Measurements from ENCODE around the gene PUSL1. TPM values are rescaled to one million over a fixed set of nuclear protein-coding genes. Genes with fewer than 3 reads are reported as not detected.

PUSL1 gene
- total and polyA plus RNA-seq, 2 of the 13 experiments (the other 11 are each of a cell fraction or from before 2014, with no cell fraction given), result 8.3 to 22.2 TPM

DNA sequence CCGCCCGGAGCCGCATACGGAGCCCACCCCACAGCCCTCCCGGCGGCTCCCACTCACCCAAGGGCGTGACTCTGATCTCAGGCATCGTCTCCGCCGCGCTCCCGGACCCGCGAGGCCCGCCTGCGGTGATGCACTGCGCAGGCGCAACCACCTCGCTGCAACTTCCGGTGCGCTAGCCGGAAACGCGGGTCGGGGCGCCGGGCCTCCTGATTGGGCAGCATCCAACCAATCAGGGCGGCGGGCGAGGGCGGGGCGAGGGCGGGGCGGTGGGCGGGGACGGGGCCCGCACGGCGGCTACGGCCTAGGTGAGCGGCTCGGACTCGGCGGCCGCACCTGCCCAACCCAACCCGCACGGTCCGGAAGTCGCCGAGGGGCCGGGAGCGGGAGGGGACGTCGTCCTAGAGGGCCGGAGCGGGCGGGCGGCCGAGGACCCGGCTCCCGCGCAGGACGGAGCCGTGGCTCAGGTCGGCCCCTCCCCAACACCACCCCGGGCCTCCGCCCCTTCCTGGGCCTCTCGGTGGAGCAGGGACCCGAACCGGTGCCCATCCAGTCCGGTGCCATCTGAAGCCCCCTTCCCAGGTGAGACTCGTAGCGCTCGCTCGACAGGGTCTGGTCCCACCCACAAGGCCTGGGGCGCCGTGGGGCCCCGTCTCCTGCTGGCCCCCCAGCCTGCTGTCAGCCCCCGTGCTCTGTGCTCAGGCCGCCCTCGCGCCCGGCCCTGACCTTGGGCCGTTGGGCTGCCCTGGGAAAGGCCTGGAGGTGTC is 16.3 kb downstream of the PUSL1 start, which contains the start of the genes CPTP and INTS11 (continued):
- 0 out of 2 replicates have a peak, but pooled peaks have one; percentile 4 for TF ChIP-seq BHLHE40 (IDR thresholded peaks at IDR 0.05; ENCODE audit: low read length)
- TF ChIP-seq ZFP62 (CRISPR knock-in tag; IDR thresholded peaks at IDR 0.05), result no peak
- peak; percentile 24; the same call in 1 of the 2 replicates for TF ChIP-seq ZNF451 (CRISPR knock-in tag; IDR thresholded peaks at IDR 0.05)
- TF ChIP-seq ZNF350 (CRISPR knock-in tag; IDR thresholded peaks at IDR 0.05; ENCODE audit: borderline replicate concordance, low read depth), result no peak
- TF ChIP-seq RXRA (CRISPR knock-in tag; IDR thresholded peaks at IDR 0.05), result peak; percentile 73
- TF ChIP-seq ZNF598 (CRISPR knock-in tag; IDR thresholded peaks at IDR 0.05; ENCODE audit: borderline replicate concordance), result no peak
- no peak for TF ChIP-seq SMC3 (IDR thresholded peaks at IDR 0.05; ENCODE audit: low read length)
- TF ChIP-seq, protein P1, sequence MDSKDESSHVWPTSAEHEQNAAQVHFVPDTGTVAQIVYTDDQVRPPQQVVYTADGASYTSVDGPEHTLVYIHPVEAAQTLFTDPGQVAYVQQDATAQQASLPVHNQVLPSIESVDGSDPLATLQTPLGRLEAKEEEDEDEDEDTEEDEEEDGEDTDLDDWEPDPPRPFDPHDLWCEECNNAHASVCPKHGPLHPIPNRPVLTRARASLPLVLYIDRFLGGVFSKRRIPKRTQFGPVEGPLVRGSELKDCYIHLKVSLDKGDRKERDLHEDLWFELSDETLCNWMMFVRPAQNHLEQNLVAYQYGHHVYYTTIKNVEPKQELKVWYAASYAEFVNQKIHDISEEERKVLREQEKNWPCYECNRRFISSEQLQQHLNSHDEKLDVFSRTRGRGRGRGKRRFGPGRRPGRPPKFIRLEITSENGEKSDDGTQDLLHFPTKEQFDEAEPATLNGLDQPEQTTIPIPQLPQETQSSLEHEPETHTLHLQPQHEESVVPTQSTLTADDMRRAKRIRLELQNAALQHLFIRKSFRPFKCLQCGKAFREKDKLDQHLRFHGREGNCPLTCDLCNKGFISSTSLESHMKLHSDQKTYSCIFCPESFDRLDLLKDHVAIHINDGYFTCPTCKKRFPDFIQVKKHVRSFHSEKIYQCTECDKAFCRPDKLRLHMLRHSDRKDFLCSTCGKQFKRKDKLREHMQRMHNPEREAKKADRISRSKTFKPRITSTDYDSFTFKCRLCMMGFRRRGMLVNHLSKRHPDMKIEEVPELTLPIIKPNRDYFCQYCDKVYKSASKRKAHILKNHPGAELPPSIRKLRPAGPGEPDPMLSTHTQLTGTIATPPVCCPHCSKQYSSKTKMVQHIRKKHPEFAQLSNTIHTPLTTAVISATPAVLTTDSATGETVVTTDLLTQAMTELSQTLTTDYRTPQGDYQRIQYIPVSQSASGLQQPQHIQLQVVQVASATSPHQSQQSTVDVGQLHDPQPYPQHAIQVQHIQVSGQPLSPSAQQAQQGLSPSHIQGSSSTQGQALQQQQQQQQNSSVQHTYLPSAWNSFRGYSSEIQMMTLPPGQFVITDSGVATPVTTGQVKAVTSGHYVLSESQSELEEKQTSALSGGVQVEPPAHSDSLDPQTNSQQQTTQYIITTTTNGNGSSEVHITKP (CRISPR knock-in tag; IDR thresholded peaks at IDR 0.05; ENCODE audit: low read depth), result no peak
- TF ChIP-seq KAT7 (CRISPR knock-in tag; IDR thresholded peaks at IDR 0.05; ENCODE audit: borderline replicate concordance), result no peak
- no peak; the same call in 1 of the 2 replicates for TF ChIP-seq BORCS8-MEF2B (CRISPR knock-in tag; IDR thresholded peaks at IDR 0.05)
- no peak for TF ChIP-seq ZSCAN30 (CRISPR knock-in tag; IDR thresholded peaks at IDR 0.05)
- no peak for TF ChIP-seq ISX (CRISPR knock-in tag; conservative IDR thresholded peaks at IDR 0.05)
- peak; percentile 78; the same call in 1 of the 2 replicates for TF ChIP-seq ZNF607 (CRISPR knock-in tag; IDR thresholded peaks at IDR 0.05; ENCODE audit: borderline replicate concordance)
- TF ChIP-seq NAIF1 (CRISPR knock-in tag; IDR thresholded peaks at IDR 0.05; ENCODE audit: borderline replicate concordance), result no peak; the same call in 1 of the 2 replicates
- TF ChIP-seq SAP130 (CRISPR knock-in tag; IDR thresholded peaks at IDR 0.05; ENCODE audit: low read depth), result peak; percentile 81
- TF ChIP-seq HOXA3 (CRISPR knock-in tag; IDR thresholded peaks at IDR 0.05), result peak; percentile 45; the same call in 1 of the 2 replicates
- no peak for TF ChIP-seq SCMH1 (CRISPR knock-in tag; IDR thresholded peaks at IDR 0.05; ENCODE audit: borderline replicate concordance)
- no peak for TF ChIP-seq RFX1 (IDR thresholded peaks at IDR 0.05)
- TF ChIP-seq, protein P2, sequence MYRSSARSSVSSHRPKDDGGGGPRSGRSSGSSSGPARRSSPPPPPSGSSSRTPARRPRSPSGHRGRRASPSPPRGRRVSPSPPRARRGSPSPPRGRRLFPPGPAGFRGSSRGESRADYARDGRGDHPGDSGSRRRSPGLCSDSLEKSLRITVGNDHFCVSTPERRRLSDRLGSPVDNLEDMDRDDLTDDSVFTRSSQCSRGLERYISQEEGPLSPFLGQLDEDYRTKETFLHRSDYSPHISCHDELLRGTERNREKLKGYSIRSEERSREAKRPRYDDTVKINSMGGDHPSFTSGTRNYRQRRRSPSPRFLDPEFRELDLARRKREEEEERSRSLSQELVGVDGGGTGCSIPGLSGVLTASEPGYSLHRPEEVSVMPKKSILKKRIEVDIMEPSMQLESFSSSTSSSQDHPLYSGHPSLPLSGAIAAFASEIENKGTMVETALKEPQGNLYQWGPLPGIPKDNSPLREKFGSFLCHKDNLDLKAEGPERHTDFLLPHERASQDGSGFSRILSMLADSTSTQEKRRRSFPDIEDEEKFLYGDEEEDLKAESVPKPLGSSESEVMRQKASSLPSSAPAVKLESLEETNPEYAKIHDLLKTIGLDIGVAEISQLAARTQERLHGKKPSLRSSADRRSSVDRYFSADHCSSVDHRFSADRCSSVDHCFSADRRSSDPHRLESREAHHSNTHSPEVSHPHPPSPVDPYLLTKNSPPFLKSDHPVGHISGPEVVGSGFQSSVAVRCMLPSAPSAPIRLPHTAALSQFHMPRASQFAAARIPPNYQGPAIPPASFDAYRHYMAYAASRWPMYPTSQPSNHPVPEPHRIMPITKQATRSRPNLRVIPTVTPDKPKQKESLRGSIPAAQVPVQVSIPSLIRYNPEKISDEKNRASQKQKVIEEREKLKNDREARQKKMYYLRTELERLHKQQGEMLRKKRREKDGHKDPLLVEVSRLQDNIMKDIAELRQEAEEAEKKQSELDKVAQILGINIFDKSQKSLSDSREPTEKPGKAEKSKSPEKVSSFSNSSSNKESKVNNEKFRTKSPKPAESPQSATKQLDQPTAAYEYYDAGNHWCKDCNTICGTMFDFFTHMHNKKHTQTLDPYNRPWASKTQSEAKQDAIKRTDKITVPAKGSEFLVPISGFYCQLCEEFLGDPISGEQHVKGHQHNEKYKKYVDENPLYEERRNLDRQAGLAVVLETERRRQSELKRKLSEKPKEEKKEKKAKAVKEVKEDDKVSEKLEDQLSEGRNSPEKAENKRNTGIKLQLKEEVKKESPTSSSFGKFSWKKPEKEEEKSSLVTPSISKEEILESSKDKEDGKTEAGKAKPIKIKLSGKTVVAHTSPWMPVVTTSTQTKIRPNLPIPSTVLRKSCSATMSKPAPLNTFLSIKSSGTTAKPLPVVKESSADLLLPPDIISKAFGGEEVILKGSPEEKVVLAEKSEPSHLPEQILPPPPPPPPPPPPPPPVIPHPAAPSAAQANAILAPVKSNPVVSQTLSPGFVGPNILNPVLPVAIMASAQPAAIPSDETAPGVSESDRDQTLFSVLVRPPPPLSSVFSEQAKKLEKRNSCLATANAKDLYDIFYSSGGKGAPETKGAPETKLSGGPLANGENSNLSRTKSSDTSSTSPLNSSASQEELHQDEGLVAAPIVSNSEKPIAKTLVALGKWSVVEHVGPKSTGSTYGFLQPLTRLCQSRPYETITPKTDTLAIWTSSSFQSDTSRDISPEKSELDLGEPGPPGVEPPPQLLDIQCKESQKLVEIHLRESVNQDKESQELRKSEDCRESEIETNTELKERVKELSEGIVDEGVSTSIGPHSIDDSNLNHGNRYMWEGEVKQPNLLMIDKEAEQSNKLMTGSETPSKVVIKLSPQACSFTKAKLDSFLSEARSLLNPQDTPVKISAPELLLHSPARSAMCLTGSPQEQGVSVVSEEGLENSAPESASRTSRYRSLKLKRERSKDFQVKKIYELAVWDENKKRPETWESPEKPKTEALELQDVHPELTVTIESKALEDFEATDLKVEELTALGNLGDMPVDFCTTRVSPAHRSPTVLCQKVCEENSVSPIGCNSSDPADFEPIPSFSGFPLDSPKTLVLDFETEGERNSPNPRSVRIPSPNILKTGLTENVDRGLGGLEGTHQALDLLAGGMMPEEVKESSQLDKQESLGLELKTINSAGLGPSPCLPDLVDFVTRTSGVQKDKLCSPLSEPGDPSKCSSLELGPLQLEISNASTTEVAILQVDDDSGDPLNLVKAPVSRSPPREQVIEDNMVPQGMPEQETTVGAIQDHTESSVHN (CRISPR knock-in tag; IDR thresholded peaks at IDR 0.05), result peak; percentile 87; the same call in 1 of the 2 replicates

Data from HepG2 (cell line).